H9 (cell line): Measurements from ENCODE around the gene NEB. TPM values are rescaled to one million over a fixed set of nuclear protein-coding genes. Genes with fewer than 3 reads are reported as not detected.

ENCODE experiments used
- DNase-seq: peaks from one replicate; pipeline ENCODE4 v3.0.0-alpha.2; 2017
- H2AFZ ChIP-seq: one replicate; pipeline ENCODE4 v1.6.1; 2013; ENCODE audit warnings: mild to moderate bottlenecking, low read length, control low read depth, moderate library complexity
- H2AK5ac ChIP-seq: 2 replicates; pipeline ENCODE4 v1.6.1; 2013; ENCODE audit warnings: low read length, control low read depth, mixed read lengths; ENCODE audit not compliant: insufficient read length
- H2BK120ac ChIP-seq: one replicate; pipeline ENCODE4 v1.6.1; 2013; ENCODE audit warnings: low read depth, mild to moderate bottlenecking, low read length, control low read depth, inconsistent platforms; ENCODE audit not compliant: poor library complexity, severe bottlenecking
- H2BK12ac ChIP-seq: 2 replicates; pipeline ENCODE4 v1.6.1; 2013; ENCODE audit warnings: low read length, control low read depth, mixed read lengths, low read depth; ENCODE audit not compliant: insufficient read length
- H2BK15ac ChIP-seq: 2 replicates; pipeline ENCODE4 v1.6.1; 2013; ENCODE audit warnings: low read depth, low read length, control low read depth
- H2BK20ac ChIP-seq: one replicate; pipeline ENCODE4 v1.6.1; 2013; ENCODE audit warnings: low read depth, mild to moderate bottlenecking, low read length, control low read depth, inconsistent platforms; ENCODE audit not compliant: poor library complexity, severe bottlenecking
- H2BK5ac ChIP-seq: 2 replicates; pipeline ENCODE4 v1.6.1; 2013; ENCODE audit warnings: low read length, control low read depth, mixed read lengths; ENCODE audit not compliant: insufficient read length
- H3K14ac ChIP-seq: 2 replicates; pipeline ENCODE4 v1.6.1; 2013; ENCODE audit warnings: low read length, control low read depth; ENCODE audit not compliant: insufficient read depth
- H3K18ac ChIP-seq: 2 replicates; pipeline ENCODE4 v1.6.1; 2013; ENCODE audit warnings: low read depth, mild to moderate bottlenecking, mixed read lengths, low read length, control low read depth; ENCODE audit not compliant: insufficient read length
- H3K23ac ChIP-seq: 2 replicates; pipeline ENCODE4 v1.6.1; 2013; ENCODE audit warnings: low read length, control low read depth, mixed read lengths, low read depth; ENCODE audit not compliant: insufficient read length
- H3K23me2 ChIP-seq: 2 replicates; pipeline ENCODE4 v1.6.1; 2013; ENCODE audit warnings: low read depth, mild to moderate bottlenecking, mixed read lengths, low read length, control low read depth; ENCODE audit not compliant: insufficient read length, poor library complexity, severe bottlenecking
- H3K27ac ChIP-seq: 2 replicates; pipeline ENCODE4 v1.5.1; 2013; ENCODE audit warnings: low read length, control low read depth, mixed read lengths, low read depth; ENCODE audit not compliant: insufficient read length
- H3K27me3 ChIP-seq: 2 replicates; pipeline ENCODE4 v1.6.1; 2013; ENCODE audit warnings: low read length, control low read depth, inconsistent platforms; ENCODE audit not compliant: insufficient read depth
- H3K4ac ChIP-seq: 2 replicates; pipeline ENCODE4 v1.6.1; 2013; ENCODE audit warnings: low read depth, mild to moderate bottlenecking, control low read depth, inconsistent platforms, low read length, moderate library complexity
- H3K4me1 ChIP-seq: 2 replicates; pipeline ENCODE4 v1.6.1; 2013; ENCODE audit warnings: low read length, control low read depth, inconsistent platforms; ENCODE audit not compliant: insufficient read depth
- H3K4me2 ChIP-seq: 2 replicates; pipeline ENCODE4 v1.6.1; 2013; ENCODE audit warnings: low read length, control low read depth, mixed read lengths; ENCODE audit not compliant: insufficient read length, insufficient read depth
- H3K56ac ChIP-seq: 2 replicates; pipeline ENCODE4 v1.6.1; 2013; ENCODE audit warnings: low read depth, mild to moderate bottlenecking, mixed read lengths, low read length, control low read depth; ENCODE audit not compliant: insufficient read length
- H3K79me1 ChIP-seq: 2 replicates; pipeline ENCODE4 v1.6.1; 2013; ENCODE audit warnings: low read depth, mild to moderate bottlenecking, moderate library complexity, low read length, control low read depth, inconsistent platforms; ENCODE audit not compliant: insufficient read depth, poor library complexity, severe bottlenecking
- H3K79me2 ChIP-seq: 2 replicates; pipeline ENCODE4 v1.6.1; 2013; ENCODE audit warnings: low read length, control low read depth, inconsistent platforms; ENCODE audit not compliant: insufficient read depth
- H3K9ac ChIP-seq: 2 replicates; pipeline ENCODE4 v1.6.1; 2013; ENCODE audit warnings: low read length, control low read depth, mixed read lengths; ENCODE audit not compliant: insufficient read length; ENCODE audit errors: extremely low read depth
- H3K9me3 ChIP-seq: one replicate; pipeline ENCODE4 v1.6.1; 2013; ENCODE audit warnings: low read depth, low read length, inconsistent platforms; ENCODE audit not compliant: control insufficient read depth
- H3T11ph ChIP-seq: one replicate; pipeline ENCODE4 v1.6.1; 2013; ENCODE audit warnings: mild to moderate bottlenecking, low read length, control low read depth, inconsistent platforms
- H4K20me1 ChIP-seq: one replicate; pipeline ENCODE4 v1.6.1; 2013; ENCODE audit not compliant: control insufficient read depth, insufficient read length, insufficient read depth
- H4K5ac ChIP-seq: 2 replicates; pipeline ENCODE4 v1.6.1; 2013; ENCODE audit warnings: low read depth, mild to moderate bottlenecking, mixed read lengths, low read length, control low read depth; ENCODE audit not compliant: insufficient read length
- H4K8ac ChIP-seq: replicated peaks from 2 replicates; pipeline ENCODE4 v1.6.1; 2013; ENCODE audit warnings: low read length, control low read depth, mixed read lengths, low read depth; ENCODE audit not compliant: insufficient read length
- H4K91ac ChIP-seq: 2 replicates; pipeline ENCODE4 v1.6.1; 2013; ENCODE audit warnings: low read depth, mild to moderate bottlenecking, moderate library complexity, mixed read lengths, low read length, control low read depth; ENCODE audit not compliant: insufficient read length
- H3K27ac Mint-ChIP-seq, 3 experiments: 2 replicates in 2 of 3; 3 replicates in 1 of 3; pipeline ENCODE4 v1.8.0; 2020 to 2021; ENCODE audit warnings: mixed read lengths in 3 of 3, mild to moderate bottlenecking in 1 of 3, moderate library complexity in 1 of 3
- H3K27me3 Mint-ChIP-seq: 2 replicates; pipeline ENCODE4 v1.8.0; 2021; ENCODE audit warnings: low read depth, mild to moderate bottlenecking, moderate library complexity, mixed read lengths
- H3K36me3 Mint-ChIP-seq, 3 experiments: 2 replicates in 2 of 3; 3 replicates in 1 of 3; pipeline ENCODE4 v1.8.0; 2020 to 2021; ENCODE audit warnings: low read depth in 3 of 3, mixed read lengths in 3 of 3; ENCODE audit not compliant: insufficient read depth in 1 of 3
- H3K4me1 Mint-ChIP-seq, 2 experiments: 2 replicates each; pipeline ENCODE4 v1.8.0; 2020; ENCODE audit warnings: mixed read lengths in 2 of 2
- H3K4me3 Mint-ChIP-seq, 2 experiments: 2 replicates in 1 of 2; 3 replicates in 1 of 2; pipeline ENCODE4 v1.8.0; 2020 to 2021; ENCODE audit warnings: mild to moderate bottlenecking in 2 of 2, mixed read lengths in 2 of 2, moderate library complexity in 1 of 2
- H3K9me3 Mint-ChIP-seq, 2 experiments: 2 replicates in 1 of 2; 3 replicates in 1 of 2; pipeline ENCODE4 v1.8.0; 2020; ENCODE audit warnings: mild to moderate bottlenecking in 2 of 2, mixed read lengths in 2 of 2, moderate library complexity in 1 of 2
- CTCF ChIP-seq: fragments of 200-600 bp; sonication (generic); conservative IDR thresholded peaks from 3 replicates; pipeline ENCODE4 v1.8.0; 2021; ENCODE audit warnings: antibody characterized with exemption, mild to moderate bottlenecking
- WGBS: extraction: QIAGEN DNeasy Blood & Tissue Kit; methylation state at CpG from one replicate; pipeline ENCODE4 v1.1.7; 2013; ENCODE audit warnings: missing lambda C conversion rate, low lambda C conversion rate, mixed read lengths; ENCODE audit not compliant: insufficient read length; ENCODE audit errors: extremely low coverage; 5-methylcytosine and 5-hydroxymethylcytosine counted together
- total RNA-seq: library from RNA; stranded (reverse); gene quantifications from 2 replicates; pipeline ENCODE4 v1.2.1, GENCODE V29; 2021

NEB gene
- total RNA-seq, 1 experiment from 2014 or later = 0.98 TPM

GRCh38 chr2:151770995-151771394, 36.7 kb upstream of the NEB start:
- Histone ChIP-seq H4K20me1 (no peaks in the 10 kb centered on the region), H2AK5ac (no peak overlapping the region), H4K8ac (no peak overlapping the region), H2BK15ac (no peak overlapping the region), H3K14ac (no peak overlapping the region), H2BK12ac (no peak overlapping the region), H3K23me2 (no peaks in the 10 kb centered on the region), H3K4ac (no peak overlapping the region), H3T11ph (no peak overlapping the region), H2BK5ac (no peak overlapping the region), H3K4me1 (no peaks in the 10 kb centered on the region), H3K56ac (no peak overlapping the region), H3K79me1 (no peaks in the 10 kb centered on the region), H3K4me2 (no peak overlapping the region), H3K79me2 (no peaks in the 10 kb centered on the region), H4K91ac (no peak overlapping the region), H4K5ac (no peak overlapping the region), H2BK20ac (no peak overlapping the region), H3K9ac (no peak overlapping the region), H2BK120ac (no peak overlapping the region), H2AFZ (no peak overlapping the region), H3K27me3 (no peaks in the 10 kb centered on the region), H3K9me3 (no peaks in the 10 kb centered on the region), H3K23ac (no peak overlapping the region), H3K27ac (no peak overlapping the region), H3K18ac (no peak overlapping the region)
- no peaks in the 10 kb centered on the region; a peak in 1 of 5 replicates for H3K9me3 Mint-ChIP-seq
- H3K4me3 Mint-ChIP-seq = no peak overlapping the region
- H3K27me3 Mint-ChIP-seq = no peaks in the 10 kb centered on the region
- H3K27ac Mint-ChIP-seq = no peak overlapping the region
- H3K36me3 Mint-ChIP-seq = peaks cover 0 to 6% (median 4%) of the 10 kb centered on the region in 3 experiments; a peak in 5 of 7 replicates
- no peak for DNase-seq
- TF ChIP-seq CTCF = no peak
- WGBS = no CpG with 5 or more reads among the region's 2 CpGs
- H3K4me1 Mint-ChIP-seq = peaks cover 3% of the 10 kb centered on the region in 2 experiments; a peak in 2 of 4 replicates
